ENCODE measurements around the gene RNF19B. TPM values are rescaled to one million over a fixed set of nuclear protein-coding genes. Genes with fewer than 3 reads are reported as not detected.
"Not testable (repeated sequence)": the region's sequence is repeated elsewhere in the genome, so short reads cannot be mapped to it uniquely, and the experiment has no call there.

Gene RNF19B
- total and polyA plus RNA-seq, 7 experiments from 2014 or later: 0.58 to 58.1 (median 18.5) TPM

DNA sequence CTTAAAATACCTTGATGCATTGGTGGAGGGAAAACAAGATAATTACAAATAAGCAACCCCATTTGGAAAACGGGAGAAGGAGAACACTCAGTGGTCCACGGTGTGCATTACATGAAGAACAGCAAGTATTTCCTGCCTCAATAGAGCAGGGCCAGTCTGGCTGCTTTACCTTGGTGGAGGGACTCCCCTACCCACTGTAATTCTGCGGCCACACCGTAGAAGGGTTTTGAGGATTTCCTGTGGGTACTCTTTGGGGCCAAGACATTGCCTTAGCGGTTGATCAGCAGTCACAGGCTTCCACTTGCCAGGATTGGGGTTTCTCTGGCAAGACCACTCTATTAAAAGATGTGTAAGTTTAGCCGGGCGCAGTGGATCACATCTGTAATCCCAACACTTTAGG, 47.1 kb downstream of the RNF19B start:
- ChIA-PET CTCF (no interaction called here), POLR2A (no interaction called here)

DNA sequence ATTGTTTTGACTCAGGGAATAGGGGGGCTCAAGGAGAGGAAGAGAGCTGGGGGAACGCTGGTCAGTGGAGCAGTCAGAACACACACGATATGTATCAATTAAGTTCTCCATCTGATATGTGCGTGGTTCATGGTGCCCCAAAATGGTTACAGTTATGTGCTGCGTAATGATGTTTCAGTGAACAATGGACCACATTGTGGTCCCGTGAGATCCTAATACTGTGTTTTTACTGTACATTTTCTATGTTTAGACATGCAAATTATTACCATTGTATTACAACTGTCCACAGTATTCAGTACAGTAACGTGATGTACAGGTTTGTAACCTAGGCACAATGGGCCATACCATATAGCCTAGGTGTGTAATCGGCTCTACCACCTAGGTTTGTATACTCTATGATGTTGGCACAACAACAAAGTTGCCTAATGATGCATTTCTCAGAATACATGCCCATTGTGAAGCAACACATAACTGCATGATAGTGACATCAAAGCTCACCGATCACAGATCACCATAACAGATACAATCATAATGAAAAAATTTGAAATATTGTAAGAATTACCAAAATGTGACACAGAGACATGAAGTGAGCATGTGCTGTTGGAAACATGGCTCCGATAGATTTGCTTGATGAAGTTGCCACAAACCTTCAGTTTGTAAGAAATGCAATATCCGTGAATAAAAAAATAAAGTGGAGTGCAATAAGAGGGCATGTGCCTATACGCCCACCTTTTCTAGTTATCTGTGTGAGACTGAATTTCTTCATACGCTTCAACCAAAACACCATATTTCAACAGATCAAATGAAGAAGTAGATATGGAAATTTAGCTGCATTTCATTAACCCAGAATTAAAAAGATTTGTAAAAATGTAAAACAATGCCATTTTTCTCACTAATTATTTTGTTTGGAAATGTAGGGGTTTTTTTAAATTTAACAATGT, 48.6 kb downstream of the RNF19B start:
- no peak overlapping the region for H3K27ac Mint-ChIP-seq
- no peaks in the 10 kb centered on the region for H3K36me3 Mint-ChIP-seq
- no peak overlapping the region for H3K4me3 Mint-ChIP-seq
- ChIA-PET POLR2A (no interaction called here), CTCF (no interaction called here)
- intact Hi-C loops (cut with micrococcal nuclease): no loop called here
- H3K27ac ChIP-seq (ENCODE audit: low read depth, low read length): no peak overlapping the region
- no peak overlapping the region for H3K4me3 ChIP-seq (ENCODE audit: low read length)
- H3K9me3 ChIP-seq (ENCODE audit: control insufficient read depth in 2 of 3, low read length in 3 of 3): no peaks in the 10 kb centered on the region
- H3K4me1 Mint-ChIP-seq: peaks cover 0 to 17% (median 0%) of the 10 kb centered on the region in 7 donors
- DNase-seq (no peak), ATAC-seq (no peak)
- peaks cover 0 to 3% of the 10 kb centered on the region in 2 donors for H3K27me3 ChIP-seq (ENCODE audit: control insufficient read depth in 2 of 2, insufficient read depth in 2 of 2, low read length in 2 of 2)
- H3K4me1 ChIP-seq (ENCODE audit: control insufficient read depth in 2 of 2, insufficient read depth in 2 of 2, low read length in 2 of 2): no peaks in the 10 kb centered on the region
- H3K27me3 Mint-ChIP-seq: peaks cover 29 to 39% (median 31%) of the 10 kb centered on the region in 5 donors
- no peaks in the 10 kb centered on the region for H3K36me3 ChIP-seq (ENCODE audit: control insufficient read depth in 2 of 3, insufficient read depth in 3 of 3, low read length in 3 of 3)
- no peaks in the 10 kb centered on the region for H3K9me3 Mint-ChIP-seq

More for the DNA sequence above, 47.1 kb downstream of the RNF19B start:
- H3K36me3 Mint-ChIP-seq: no peaks in the 10 kb centered on the region
- no peak overlapping the region for H3K4me3 ChIP-seq (ENCODE audit: low read length)
- intact Hi-C loops (cut with micrococcal nuclease): no loop called here
- DNase-seq (no peak), ATAC-seq (peak; percentile 36)
- H3K4me1 Mint-ChIP-seq: peaks cover 0 to 17% (median 0%) of the 10 kb centered on the region in 7 donors
- H3K27me3 ChIP-seq (ENCODE audit: control insufficient read depth in 2 of 2, insufficient read depth in 2 of 2, low read length in 2 of 2): peaks cover 0 to 3% of the 10 kb centered on the region in 2 donors
- H3K27ac ChIP-seq (ENCODE audit: low read depth, low read length): no peak overlapping the region
- no peaks in the 10 kb centered on the region for H3K9me3 Mint-ChIP-seq
- H3K36me3 ChIP-seq (ENCODE audit: control insufficient read depth in 2 of 3, insufficient read depth in 3 of 3, low read length in 3 of 3): no peaks in the 10 kb centered on the region
- no peaks in the 10 kb centered on the region for H3K4me1 ChIP-seq (ENCODE audit: control insufficient read depth in 2 of 2, insufficient read depth in 2 of 2, low read length in 2 of 2)
- H3K9me3 ChIP-seq (ENCODE audit: control insufficient read depth in 2 of 3, low read length in 3 of 3): no peaks in the 10 kb centered on the region
- no peak overlapping the region for H3K27ac Mint-ChIP-seq
- H3K27me3 Mint-ChIP-seq: peaks cover 38 to 46% (median 44%) of the 10 kb centered on the region in 5 donors
- H3K4me3 Mint-ChIP-seq: no peak overlapping the region

DNA sequence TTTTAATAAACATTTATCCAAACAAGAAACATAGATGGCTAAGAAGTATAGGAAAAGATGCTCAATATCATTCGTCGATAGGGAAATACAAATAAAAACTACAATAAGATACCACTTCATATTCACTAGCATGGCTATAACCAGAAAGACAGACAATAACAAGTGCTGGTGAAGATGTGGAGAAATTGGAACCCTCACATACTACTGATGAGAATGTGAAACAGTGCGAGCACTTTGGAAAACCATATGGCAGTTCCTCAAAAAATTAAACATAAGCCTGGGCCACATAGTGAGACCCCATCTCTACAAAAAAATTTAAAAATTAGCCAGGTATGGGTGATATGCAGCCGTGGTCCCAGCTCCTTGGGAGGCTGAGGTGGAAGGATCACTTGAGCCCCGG, 54.3 kb downstream of the RNF19B start:
- H3K27me3 ChIP-seq (ENCODE audit: control insufficient read depth in 2 of 2, insufficient read depth in 2 of 2, low read length in 2 of 2): no peaks in the 10 kb centered on the region
- DNase-seq: no peak
- Mint-ChIP-seq H3K36me3 (no peaks in the 10 kb centered on the region), H3K27ac (no peak overlapping the region), H3K4me3 (no peak overlapping the region), H3K27me3 (peaks cover 0 to 17% (median 5%) of the 10 kb centered on the region in 5 donors), H3K4me1 (no peaks in the 10 kb centered on the region), H3K9me3 (no peaks in the 10 kb centered on the region)
- intact Hi-C loops (cut with micrococcal nuclease): no loop called here
- ATAC-seq: no peak
- ChIA-PET POLR2A (no interaction called here), CTCF (no interaction called here)
- no peaks in the 10 kb centered on the region for H3K4me1 ChIP-seq (ENCODE audit: control insufficient read depth in 2 of 2, insufficient read depth in 2 of 2, low read length in 2 of 2)
- no peak overlapping the region for H3K27ac ChIP-seq (ENCODE audit: low read depth, low read length)
- H3K9me3 ChIP-seq (ENCODE audit: control insufficient read depth in 2 of 3, low read length in 3 of 3): no peaks in the 10 kb centered on the region
- H3K4me3 ChIP-seq (ENCODE audit: low read length): no peak overlapping the region
- no peaks in the 10 kb centered on the region for H3K36me3 ChIP-seq (ENCODE audit: control insufficient read depth in 2 of 3, insufficient read depth in 3 of 3, low read length in 3 of 3)

DNA sequence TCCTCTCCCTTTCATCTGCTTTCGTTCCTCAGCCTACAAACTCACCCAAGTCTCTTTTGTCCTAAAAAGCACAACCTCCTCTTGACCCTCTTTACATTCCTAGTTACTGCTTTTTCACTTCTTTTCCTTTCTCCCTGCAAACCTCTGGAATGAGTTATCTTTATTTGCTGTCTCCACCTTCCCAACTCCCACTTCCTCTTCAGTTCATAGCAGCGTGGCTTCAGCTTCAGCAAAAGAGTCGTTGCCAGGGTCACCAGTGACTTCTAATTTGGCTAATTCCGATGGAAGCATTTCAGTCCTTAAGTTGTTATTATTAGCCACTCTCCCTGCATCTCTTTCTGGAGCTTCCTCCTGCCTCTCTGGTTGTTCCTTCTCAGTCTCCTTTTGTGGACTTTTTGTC, 57.2 kb downstream of the RNF19B start:
- peaks cover 9 to 36% (median 10%) of the 10 kb centered on the region in 5 donors for H3K27me3 Mint-ChIP-seq
- POLR2A ChIA-PET: no interaction called here
- H3K27me3 ChIP-seq (ENCODE audit: control insufficient read depth in 2 of 2, insufficient read depth in 2 of 2, low read length in 2 of 2): no peaks in the 10 kb centered on the region
- DNase-seq (no peak), ATAC-seq (no peak)
- CTCF ChIA-PET: no interaction called here
- H3K4me1 ChIP-seq (ENCODE audit: control insufficient read depth in 2 of 2, insufficient read depth in 2 of 2, low read length in 2 of 2): no peaks in the 10 kb centered on the region
- H3K27ac Mint-ChIP-seq: no peak overlapping the region
- H3K36me3 ChIP-seq (ENCODE audit: control insufficient read depth in 2 of 3, insufficient read depth in 3 of 3, low read length in 3 of 3): no peaks in the 10 kb centered on the region
- intact Hi-C loops (cut with micrococcal nuclease): no loop called here
- H3K4me1 Mint-ChIP-seq: no peaks in the 10 kb centered on the region
- no peak overlapping the region for H3K4me3 Mint-ChIP-seq
- no peaks in the 10 kb centered on the region for H3K36me3 Mint-ChIP-seq
- H3K9me3 ChIP-seq (ENCODE audit: control insufficient read depth in 2 of 3, low read length in 3 of 3): no peaks in the 10 kb centered on the region
- H3K9me3 Mint-ChIP-seq: no peaks in the 10 kb centered on the region
- H3K4me3 ChIP-seq (ENCODE audit: low read length): no peak overlapping the region
- H3K27ac ChIP-seq (ENCODE audit: low read depth, low read length): no peak overlapping the region

GRCh38 chr1:32906654-32907053, 58.0 kb downstream of the RNF19B start:
- no peak overlapping the region for H3K4me3 Mint-ChIP-seq
- Histone ChIP-seq H3K9me3 (ENCODE audit: control insufficient read depth in 2 of 3, low read length in 3 of 3) (no peaks in the 10 kb centered on the region), H3K36me3 (ENCODE audit: control insufficient read depth in 2 of 3, insufficient read depth in 3 of 3, low read length in 3 of 3) (no peaks in the 10 kb centered on the region), H3K27ac (ENCODE audit: low read depth, low read length) (no peak overlapping the region), H3K4me3 (ENCODE audit: low read length) (no peak overlapping the region), H3K4me1 (ENCODE audit: control insufficient read depth in 2 of 2, insufficient read depth in 2 of 2, low read length in 2 of 2) (no peaks in the 10 kb centered on the region), H3K27me3 (ENCODE audit: control insufficient read depth in 2 of 2, insufficient read depth in 2 of 2, low read length in 2 of 2) (no peaks in the 10 kb centered on the region)
- intact Hi-C loops (cut with micrococcal nuclease): no loop called here
- H3K9me3 Mint-ChIP-seq: no peaks in the 10 kb centered on the region
- ChIA-PET POLR2A (no interaction called here), CTCF (no interaction called here)
- no peaks in the 10 kb centered on the region for H3K36me3 Mint-ChIP-seq
- no peak overlapping the region for H3K27ac Mint-ChIP-seq
- ATAC-seq: no peak
- peaks cover 0 to 6% (median 2%) of the 10 kb centered on the region in 7 donors for H3K4me1 Mint-ChIP-seq
- no peak for DNase-seq
- H3K27me3 Mint-ChIP-seq: peaks cover 16 to 43% (median 18%) of the 10 kb centered on the region in 5 donors

GRCh38 chr1:32905588-32905987, 59.0 kb downstream of the RNF19B start:
- ATAC-seq; POLR2A ChIA-PET; H3K36me3 Mint-ChIP-seq; H3K27ac Mint-ChIP-seq; H3K27ac ChIP-seq (ENCODE audit: low read depth, low read length); H3K36me3 ChIP-seq (ENCODE audit: control insufficient read depth in 2 of 3, insufficient read depth in 3 of 3, low read length in 3 of 3); H3K9me3 Mint-ChIP-seq; DNase-seq; H3K9me3 ChIP-seq (ENCODE audit: control insufficient read depth in 2 of 3, low read length in 3 of 3); H3K4me3 ChIP-seq (ENCODE audit: low read length); CTCF ChIA-PET; H3K27me3 ChIP-seq (ENCODE audit: control insufficient read depth in 2 of 2, insufficient read depth in 2 of 2, low read length in 2 of 2); H3K4me1 ChIP-seq (ENCODE audit: control insufficient read depth in 2 of 2, insufficient read depth in 2 of 2, low read length in 2 of 2); intact Hi-C loops (cut with micrococcal nuclease); H3K4me3 Mint-ChIP-seq; H3K4me1 Mint-ChIP-seq: not testable (repeated sequence)
- peaks cover 20 to 49% (median 22%) of the 10 kb centered on the region in 5 donors for H3K27me3 Mint-ChIP-seq

DNA sequence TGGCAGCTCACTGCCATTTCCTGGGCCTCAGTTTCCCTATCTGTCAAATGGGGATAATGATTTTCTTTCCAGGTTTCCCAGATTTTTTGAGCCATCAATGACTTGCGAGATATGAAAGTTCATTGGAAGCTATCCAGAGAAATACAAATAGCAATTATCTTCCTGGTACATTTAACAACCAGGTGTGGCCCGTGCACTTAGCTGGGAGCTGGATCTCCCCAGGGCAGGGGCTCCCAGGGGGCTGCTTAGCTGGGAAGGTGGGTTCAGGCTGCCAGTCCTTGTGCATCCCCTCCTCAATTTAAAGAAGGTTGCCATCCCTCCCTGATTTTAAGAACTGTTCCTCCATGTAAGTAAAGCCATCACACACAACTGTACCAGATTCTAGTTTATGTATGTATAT, 59.8 kb downstream of the RNF19B start:
- H3K27ac ChIP-seq (ENCODE audit: low read depth, low read length): no peak overlapping the region
- intact Hi-C loops (cut with micrococcal nuclease): no loop called here
- peaks cover 0 to 5% of the 10 kb centered on the region in 2 donors for H3K4me1 ChIP-seq (ENCODE audit: control insufficient read depth in 2 of 2, insufficient read depth in 2 of 2, low read length in 2 of 2)
- no peaks in the 10 kb centered on the region for H3K36me3 Mint-ChIP-seq
- no peaks in the 10 kb centered on the region for H3K9me3 ChIP-seq (ENCODE audit: control insufficient read depth in 2 of 3, low read length in 3 of 3)
- peaks cover 0 to 11% (median 8%) of the 10 kb centered on the region in 7 donors for H3K4me1 Mint-ChIP-seq
- H3K27me3 ChIP-seq (ENCODE audit: control insufficient read depth in 2 of 2, insufficient read depth in 2 of 2, low read length in 2 of 2): peaks cover 0 to 9% of the 10 kb centered on the region in 2 donors
- CTCF ChIA-PET: interaction anchor here (0.5 kb wide), 1 partner anchor 13 kb away, joined by 3 read pairs; no protein-coding TSS in a partner anchor
- no peak overlapping the region for H3K4me3 Mint-ChIP-seq
- H3K9me3 Mint-ChIP-seq: no peaks in the 10 kb centered on the region
- peaks cover 24 to 57% (median 26%) of the 10 kb centered on the region in 5 donors for H3K27me3 Mint-ChIP-seq
- DNase-seq (no peak), ATAC-seq (no peak)
- POLR2A ChIA-PET: no interaction called here
- H3K4me3 ChIP-seq (ENCODE audit: low read length): no peak overlapping the region
- no peak overlapping the region for H3K27ac Mint-ChIP-seq
- H3K36me3 ChIP-seq (ENCODE audit: control insufficient read depth in 2 of 3, insufficient read depth in 3 of 3, low read length in 3 of 3): no peaks in the 10 kb centered on the region

Data from naive thymus-derived CD4-positive, alpha-beta T cell (primary cell).